Sigmoid colon (tissue), 7 donors: ENCODE measurements around the gene LRPPRC. TPM values are rescaled to one million over a fixed set of nuclear protein-coding genes. Genes with fewer than 3 reads are reported as not detected.

Experiments used
- DNase-seq: peaks from one replicate; pipeline ENCODE4 v3.0.0-alpha.2; 2019
- H3K27ac ChIP-seq, 4 donors: fragments of 200-600 bp; sonication (generic); one replicate each; pipeline ENCODE4 v1.5.1; 2016 to 2019; ENCODE audit warnings: mild to moderate bottlenecking in 1 of 4
- H3K27me3 ChIP-seq, 3 donors: fragments of 200-600 bp; sonication (generic); one replicate each; pipeline ENCODE4 v1.5.1; 2019; ENCODE audit warnings: mild to moderate bottlenecking in 1 of 3
- H3K36me3 ChIP-seq, 4 donors: fragments of 200-600 bp; sonication (generic); one replicate each; pipeline ENCODE4 v1.5.1; 2016 to 2019
- H3K4me1 ChIP-seq, 4 donors: fragments of 200-600 bp; sonication (generic); one replicate each; pipeline ENCODE4 v1.5.1; 2017 to 2019
- H3K4me3 ChIP-seq, 4 donors: fragments of 200-600 bp; sonication (generic); one replicate each; pipeline ENCODE4 v1.5.1; 2017 to 2019; ENCODE audit warnings: mild to moderate bottlenecking in 2 of 4, moderate library complexity in 1 of 4
- H3K9me3 ChIP-seq, 4 donors: fragments of 200-600 bp in 3 of 4; sonication (generic) in 3 of 4; one replicate each; pipeline versions ENCODE4 v1.5.1 to v1.6.1; 2013 to 2019
- CTCF ChIP-seq, 4 experiments: fragments of 450-650 bp in 3 of 4; fragments of 200-600 bp in 1 of 4; IDR thresholded peaks; one replicate each; pipeline ENCODE4 v1.5.1; 2016 to 2019; ENCODE audit warnings: antibody characterized with exemption in 4 of 4, mild to moderate bottlenecking in 3 of 4, moderate library complexity in 2 of 4
- EP300 ChIP-seq, 4 donors: sonication (generic); formaldehyde crosslinking; IDR thresholded peaks; one replicate each; pipeline ENCODE4 v1.6.1; 2017; ENCODE audit warnings: antibody characterized with exemption in 4 of 4
- POLR2A ChIP-seq, 2 donors: fragments of 450-650 bp; IDR thresholded peaks; one replicate each; pipeline ENCODE4 v1.6.1; 2016; ENCODE audit warnings: antibody characterized with exemption in 2 of 2, mild to moderate bottlenecking in 2 of 2, moderate library complexity in 2 of 2
- POLR2AphosphoS5 ChIP-seq, 4 donors: sonication (generic); formaldehyde crosslinking; IDR thresholded peaks; one replicate each; pipeline ENCODE4 v1.6.1; 2017; ENCODE audit warnings: antibody characterized with exemption in 4 of 4
- WGBS, 2 donors: extraction: QIAGEN DNeasy Blood & Tissue Kit; methylation state at CpG; one replicate each; pipeline ENCODE4 v1.1.7; 2013; 5-methylcytosine and 5-hydroxymethylcytosine counted together
- intact Hi-C: fragments of 100-400 bp; cut with DNase I; formaldehyde crosslinking; loops from one replicate; pipeline ENCODE4 v1.15.1; 2023
- polyA plus RNA-seq, 3 donors: library from polyadenylated mRNA; stranded (reverse); fragments of 200-250 nt; gene quantifications; one replicate each; pipeline ENCODE4 v1.2.3, GENCODE V29; 2013
- total RNA-seq, 4 donors: library from RNA; depleted of rRNA; stranded (reverse); fragments of >200 nt; gene quantifications; one replicate each; pipeline ENCODE4 v1.1.0, GENCODE V29; 2016
- donor health status: healthy with polysubstance abuse.
- donor health status: Bipolar disorder and iron deficiency.
- donor health status: healthy.

Gene LRPPRC
- total and polyA plus RNA-seq, 7 donors, result 22.2 to 65.7 (median 49.7) TPM

GRCh38 chr2:43874776-43875451 is 120.9 kb downstream of the LRPPRC start:
- WGBS, 2 donors, result 84 to 89% methylated on average over 11 of the region's 11 CpGs
- no peaks in the 10 kb centered on the region for H3K36me3 ChIP-seq
- H3K27ac ChIP-seq, result no peak overlapping the region
- H3K4me1 ChIP-seq, result no peaks in the 10 kb centered on the region
- TF ChIP-seq CTCF (IDR thresholded peaks at IDR 0.05), result no peak
- TF ChIP-seq POLR2A (IDR thresholded peaks at IDR 0.05), result no peak
- no peak for TF ChIP-seq EP300 (IDR thresholded peaks at IDR 0.05)
- no peak for TF ChIP-seq POLR2AphosphoS5 (IDR thresholded peaks at IDR 0.05)
- H3K9me3 ChIP-seq, result no peaks in the 10 kb centered on the region
- intact Hi-C loops, result no loop called here
- H3K27me3 ChIP-seq, result peaks cover 0 to 14% (median 5%) of the 10 kb centered on the region in 3 donors
- no peak overlapping the region for H3K4me3 ChIP-seq
- DNase-seq, result no peak

- Histone ChIP-seq H3K27ac (no peak overlapping the region), H3K9me3 (no peaks in the 10 kb centered on the region), H3K27me3 (peaks cover 0 to 20% (median 5%) of the 10 kb centered on the region in 3 donors), H3K4me1 (no peaks in the 10 kb centered on the region), H3K36me3 (no peaks in the 10 kb centered on the region), H3K4me3 (no peak overlapping the region)
- intact Hi-C loops, result no loop called here
- DNase-seq, result no peak
- no peak for TF ChIP-seq POLR2A (IDR thresholded peaks at IDR 0.05)
- WGBS, 2 donors, result 44 to 73% methylated on average over 12 of the region's 12 CpGs
Observed at GRCh38 chr2:43872151-43872550, 123.6 kb downstream of the LRPPRC start.

GRCh38 chr2:43855292-43855691 is 140.5 kb downstream of the LRPPRC start:
- Histone ChIP-seq H3K4me3 (no peak overlapping the region), H3K36me3 (no peaks in the 10 kb centered on the region), H3K27ac (no peak overlapping the region), H3K27me3 (peaks cover 5 to 66% (median 25%) of the 10 kb centered on the region in 3 donors), H3K9me3 (no peaks in the 10 kb centered on the region), H3K4me1 (no peaks in the 10 kb centered on the region)
- intact Hi-C loops, result no loop called here
- no peak for DNase-seq
- no peak for TF ChIP-seq POLR2A (IDR thresholded peaks at IDR 0.05)
- TF ChIP-seq EP300 (IDR thresholded peaks at IDR 0.05), result no peak
- TF ChIP-seq POLR2AphosphoS5 (IDR thresholded peaks at IDR 0.05), result no peak
- TF ChIP-seq CTCF (IDR thresholded peaks at IDR 0.05), result no peak
- 86 to 95% methylated on average over 2 of the region's 2 CpGs for WGBS, 2 donors

- no peak for DNase-seq
- intact Hi-C loops, result no loop called here
- no peak overlapping the region for H3K27ac ChIP-seq
- TF ChIP-seq CTCF (IDR thresholded peaks at IDR 0.05) (no peak), POLR2AphosphoS5 (IDR thresholded peaks at IDR 0.05) (no peak)
- no peaks in the 10 kb centered on the region for H3K36me3 ChIP-seq
- H3K4me1 ChIP-seq, result no peaks in the 10 kb centered on the region
- H3K4me3 ChIP-seq, result no peak overlapping the region
- 88 to 92% methylated on average over 3 of the region's 3 CpGs for WGBS, 2 donors
- H3K27me3 ChIP-seq, result peaks cover 5 to 61% (median 25%) of the 10 kb centered on the region in 3 donors
- no peaks in the 10 kb centered on the region for H3K9me3 ChIP-seq
Observed at GRCh38 chr2:43854671-43855070, 141.1 kb downstream of the LRPPRC start.

GRCh38 chr2:43853141-43854081 is 142.4 kb downstream of the LRPPRC start:
- 72 to 87% methylated on average over 10 of the region's 10 CpGs for WGBS, 2 donors
- TF ChIP-seq POLR2AphosphoS5 (IDR thresholded peaks at IDR 0.05), result no peak
- TF ChIP-seq EP300 (IDR thresholded peaks at IDR 0.05), result no peak
- no peak for TF ChIP-seq POLR2A (IDR thresholded peaks at IDR 0.05)
- DNase-seq, result no peak

More at GRCh38 chr2:43853141-43854081, 142.4 kb downstream of the LRPPRC start:
- Histone ChIP-seq H3K4me3 (no peak overlapping the region), H3K9me3 (no peaks in the 10 kb centered on the region), H3K36me3 (no peaks in the 10 kb centered on the region), H3K4me1 (no peaks in the 10 kb centered on the region), H3K27me3 (peaks cover 5 to 56% (median 25%) of the 10 kb centered on the region in 3 donors), H3K27ac (no peak overlapping the region)
- intact Hi-C loops, result no loop called here
